Pancreas (tissue), 10 donors: ENCODE data around the gene MAMLD1. TPM values are rescaled to one million over a fixed set of nuclear protein-coding genes. Genes with fewer than 3 reads are reported as not detected.

ENCODE experiments used
- ATAC-seq, 4 donors: fragments of 200-7000 bp; cut with Tn5 transposase; one replicate each; pipeline versions ENCODE4 v1.8.0 to v1.9.1; 2020; ENCODE audit warnings: mild to moderate bottlenecking in 4 of 4, moderate library complexity in 4 of 4
- DNase-seq, 6 donors: peaks; one replicate each; pipeline ENCODE4 v3.0.0-alpha.2; 2020
- FAIRE-seq: peaks from 2 replicates; lab custom pipeline; 2012; peaks lifted over from hg19 to GRCh38; lab: Jason Lieb, UNC
- H3K27ac ChIP-seq, 4 donors: fragments of 200-600 bp; sonication (generic); 1 replicate in 3 of 4; 2 replicates in 1 of 4; pipeline versions ENCODE4 v1.5.0 to v1.8.0; 2020
- H3K27me3 ChIP-seq, 4 donors: fragments of 200-600 bp; one replicate each; pipeline ENCODE4 v1.8.0; 2021
- H3K36me3 ChIP-seq, 3 donors: fragments of 200-600 bp; sonication (generic) in 1 of 3; one replicate each; pipeline versions ENCODE4 v1.5.0 to v1.8.0; 2020 to 2021
- H3K4me1 ChIP-seq, 3 donors: fragments of 200-600 bp; one replicate each; pipeline ENCODE4 v1.8.0; 2021
- H3K4me3 ChIP-seq, 4 donors: fragments of 200-600 bp; sonication (generic) in 2 of 4; one replicate each; pipeline versions ENCODE4 v1.5.0 to v1.8.0; 2020 to 2021
- H3K9me3 ChIP-seq, 4 donors: fragments of 200-600 bp; one replicate each; pipeline ENCODE4 v1.8.0; 2021
- CTCF ChIP-seq, 4 donors: fragments of 200-600 bp; sonication (generic) in 3 of 4; IDR thresholded peaks; one replicate each; pipeline versions ENCODE4 v1.5.0 to v1.8.0; 2021; ENCODE audit warnings: antibody characterized with exemption in 4 of 4
- WGBS, 2 donors: extraction: QIAGEN DNeasy Blood & Tissue Kit; methylation state at CpG; one replicate each; pipeline ENCODE4 v1.1.7; 2013; 5-methylcytosine and 5-hydroxymethylcytosine counted together
- intact Hi-C, 3 donors: fragments of 100-400 bp; cut with DNase I; formaldehyde crosslinking; loops; one replicate each; pipeline versions ENCODE4 v1.11.1 to v1.14.2; 2022
- polyA plus RNA-seq, 2 donors: library from polyadenylated mRNA; stranded (reverse); fragments of 200-250 nt; gene quantifications; one replicate each; pipeline ENCODE4 v1.2.3, GENCODE V29; 2013
- total RNA-seq, 6 donors: library from RNA; stranded (reverse); fragmentation: NEBNext Ultra II Directional in 4 of 6; extraction: Animal tissue kit (Norgen Biotek cat#: 25700) in 4 of 6; gene quantifications; one replicate each; pipeline versions ENCODE4 v1.2.1 to v1.2.4, GENCODE V29; 2021 to 2023
- donor health status: healthy with polysubstance abuse.
- donor health status: DM: no; HTN: no; CAD: no; lungs with moderate emphysema.
- donor health status: DM: no; HTN: no; CAD: no.
- donor health status: control.
- donor health status: control.
- donor health status: Bipolar disorder and iron deficiency.
- donor health status: DM: yes; HTN: yes; CAD: no.
- donor health status: DM: no; HTN: no; CAD: no.
- donor health status: DM: no; HTN: no; CAD: no.
- donor health status: DM: yes; HTN: yes; CAD: no.

MAMLD1 gene
- total and polyA plus RNA-seq, 8 donors, result 2.4 to 8.8 (median 3.5) TPM

GRCh38 chrX:150508018-150508417, 144.9 kb downstream of the MAMLD1 start:
- Histone ChIP-seq H3K27ac (peak overlapping the region; percentile 40 to 87 (median 64)), H3K9me3 (no peaks in the 10 kb centered on the region), H3K4me1 (peaks cover 6 to 13% (median 9%) of the 10 kb centered on the region in 3 donors), H3K27me3 (no peaks in the 10 kb centered on the region), H3K36me3 (no peaks in the 10 kb centered on the region), H3K4me3 (peak overlapping the region in 2 of 4 donors; percentile 1 to 18)
- intact Hi-C loops, result no loop called here
- DNase-seq (peak in 2 of 6 donors; percentile 15 to 43), FAIRE-seq (no peak), ATAC-seq (peak; percentile 1 to 19 (median 8))
- WGBS, 2 donors, result 26 to 36% methylated on average over 5 of the region's 5 CpGs
- TF ChIP-seq CTCF (IDR thresholded peaks at IDR 0.05), result no peak

GRCh38 chrX:150508451-150509367, 145.6 kb downstream of the MAMLD1 start:
- intact Hi-C loops, result no loop called here
- H3K4me1 ChIP-seq, result peaks cover under 1 to 13% (median 7%) of the 10 kb centered on the region in 3 donors

GRCh38 chrX:150509703-150510102, 146.6 kb downstream of the MAMLD1 start:
- TF ChIP-seq CTCF (IDR thresholded peaks at IDR 0.05), result no peak
- intact Hi-C loops, result no loop called here
- Histone ChIP-seq H3K9me3 (no peaks in the 10 kb centered on the region), H3K4me3 (no peak overlapping the region), H3K27ac (peak overlapping the region in 1 of 4 donors; percentile 87), H3K36me3 (no peaks in the 10 kb centered on the region), H3K4me1 (peaks cover 0 to 13% (median 7%) of the 10 kb centered on the region in 3 donors), H3K27me3 (no peaks in the 10 kb centered on the region)
- FAIRE-seq (no peak), ATAC-seq (no peak), DNase-seq (no peak)
- 15 to 34% methylated on average over 5 of the region's 5 CpGs for whole genome bisulfite sequencing, 2 donors

More at GRCh38 chrX:150508451-150509367, 145.6 kb downstream of the MAMLD1 start:
- peak overlapping the region in 2 of 4 donors; percentile 1 to 4 for H3K4me3 ChIP-seq
- H3K9me3 ChIP-seq, result no peaks in the 10 kb centered on the region
- peak; percentile 75 to 89 (median 82) for DNase-seq
- no peak for TF ChIP-seq CTCF (IDR thresholded peaks at IDR 0.05)
- H3K27ac ChIP-seq, result peak overlapping the region; percentile 40 to 87 (median 64)
- H3K36me3 ChIP-seq, result no peaks in the 10 kb centered on the region
- WGBS, 2 donors, result 13 to 24% methylated on average over 15 to 16 of the region's 16 CpGs
- no peak for FAIRE-seq
- H3K27me3 ChIP-seq, result no peaks in the 10 kb centered on the region
- ATAC-seq, result peak; percentile 77 to 86 (median 80)

DNA sequence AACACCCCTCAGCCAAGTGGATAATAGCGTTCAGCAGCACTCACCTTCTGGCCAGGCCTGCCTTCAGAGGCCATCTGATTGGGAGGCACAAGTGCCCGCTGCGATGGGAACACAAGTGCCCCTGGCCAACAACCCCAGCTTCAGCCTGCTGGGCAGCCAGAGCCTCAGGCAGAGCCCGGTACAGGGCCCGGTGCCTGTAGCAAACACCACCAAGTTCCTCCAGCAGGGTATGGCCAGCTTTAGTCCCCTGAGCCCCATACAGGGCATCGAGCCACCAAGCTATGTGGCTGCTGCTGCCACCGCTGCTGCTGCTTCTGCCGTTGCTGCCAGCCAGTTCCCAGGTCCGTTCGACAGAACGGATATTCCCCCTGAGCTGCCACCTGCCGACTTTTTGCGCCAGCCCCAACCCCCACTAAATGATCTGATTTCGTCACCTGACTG, 149.4 kb downstream of the MAMLD1 start:
- no peak for TF ChIP-seq CTCF (IDR thresholded peaks at IDR 0.05)
- no peak overlapping the region for H3K27ac ChIP-seq
- H3K36me3 ChIP-seq, result no peaks in the 10 kb centered on the region
- H3K4me1 ChIP-seq, result peaks cover 0 to 4% (median 0%) of the 10 kb centered on the region in 3 donors
- H3K4me3 ChIP-seq, result no peak overlapping the region
- DNase-seq (no peak), FAIRE-seq (no peak), ATAC-seq (no peak)
- intact Hi-C loops, result no loop called here
- 67 to 89% methylated on average over 14 of the region's 14 CpGs for WGBS, 2 donors
- no peaks in the 10 kb centered on the region for H3K27me3 ChIP-seq
- H3K9me3 ChIP-seq, result no peaks in the 10 kb centered on the region
